ENCODE data around the gene MARVELD1.

MARVELD1 gene

DNA sequence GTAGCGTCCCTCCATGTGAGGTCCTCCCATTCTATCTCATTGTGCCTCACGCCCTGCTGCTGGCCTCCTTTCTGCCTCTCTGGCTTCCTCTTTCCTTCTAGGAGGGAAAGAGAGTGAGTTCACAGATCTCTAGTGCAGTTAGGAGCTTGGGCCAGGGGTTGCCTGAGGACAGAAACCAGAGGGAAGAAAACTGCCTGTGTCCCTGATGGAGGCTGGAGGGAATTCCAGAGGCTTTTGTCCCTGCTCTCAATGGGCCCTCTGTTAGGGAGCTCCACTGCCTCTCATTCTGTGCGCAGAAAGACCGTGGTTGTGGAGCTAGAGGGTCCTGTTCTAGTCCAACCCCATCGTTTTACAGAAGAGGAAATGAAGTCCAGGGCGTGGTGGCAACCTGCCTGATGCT is 4.6 kb downstream of the MARVELD1 start:
- no peak for TF ChIP-seq EZH2 (IDR thresholded peaks at IDR 0.05; ENCODE audit: borderline replicate concordance, low read length)
- TF ChIP-seq, protein P1, sequence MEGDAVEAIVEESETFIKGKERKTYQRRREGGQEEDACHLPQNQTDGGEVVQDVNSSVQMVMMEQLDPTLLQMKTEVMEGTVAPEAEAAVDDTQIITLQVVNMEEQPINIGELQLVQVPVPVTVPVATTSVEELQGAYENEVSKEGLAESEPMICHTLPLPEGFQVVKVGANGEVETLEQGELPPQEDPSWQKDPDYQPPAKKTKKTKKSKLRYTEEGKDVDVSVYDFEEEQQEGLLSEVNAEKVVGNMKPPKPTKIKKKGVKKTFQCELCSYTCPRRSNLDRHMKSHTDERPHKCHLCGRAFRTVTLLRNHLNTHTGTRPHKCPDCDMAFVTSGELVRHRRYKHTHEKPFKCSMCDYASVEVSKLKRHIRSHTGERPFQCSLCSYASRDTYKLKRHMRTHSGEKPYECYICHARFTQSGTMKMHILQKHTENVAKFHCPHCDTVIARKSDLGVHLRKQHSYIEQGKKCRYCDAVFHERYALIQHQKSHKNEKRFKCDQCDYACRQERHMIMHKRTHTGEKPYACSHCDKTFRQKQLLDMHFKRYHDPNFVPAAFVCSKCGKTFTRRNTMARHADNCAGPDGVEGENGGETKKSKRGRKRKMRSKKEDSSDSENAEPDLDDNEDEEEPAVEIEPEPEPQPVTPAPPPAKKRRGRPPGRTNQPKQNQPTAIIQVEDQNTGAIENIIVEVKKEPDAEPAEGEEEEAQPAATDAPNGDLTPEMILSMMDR (IDR thresholded peaks at IDR 0.05; ENCODE audit: low read length): no peak
- Histone ChIP-seq H4K20me1 (ENCODE audit: insufficient read depth, low read length) (no peaks in the 10 kb centered on the region), H3K27ac (ENCODE audit: low read depth, low read length, poor library complexity, severe bottlenecking) (no peak overlapping the region), H3K9me2 (ENCODE audit: low read depth, low read length) (no peaks in the 10 kb centered on the region), H3K4me1 (ENCODE audit: insufficient read depth, low read length, severe bottlenecking) (no peaks in the 10 kb centered on the region), H3K27me3 (ENCODE audit: insufficient read depth, low read length) (no peaks in the 10 kb centered on the region), H3K79me2 (ENCODE audit: insufficient read depth, low read length) (no peaks in the 10 kb centered on the region), H3F3A (ENCODE audit: insufficient read depth, low read length) (no peaks in the 10 kb centered on the region), H3K9ac (ENCODE audit: low read length) (no peak overlapping the region), H3K4me3 (ENCODE audit: low read depth, low read length, poor library complexity, severe bottlenecking) (no peak overlapping the region), H3K36me3 (ENCODE audit: insufficient read depth, low read length) (no peaks in the 10 kb centered on the region), H2AFZ (ENCODE audit: low read length) (no peak overlapping the region), H3K4me2 (ENCODE audit: low read length) (no peak overlapping the region), H3K9me3 (ENCODE audit: low read length) (no peaks in the 10 kb centered on the region)

DNA sequence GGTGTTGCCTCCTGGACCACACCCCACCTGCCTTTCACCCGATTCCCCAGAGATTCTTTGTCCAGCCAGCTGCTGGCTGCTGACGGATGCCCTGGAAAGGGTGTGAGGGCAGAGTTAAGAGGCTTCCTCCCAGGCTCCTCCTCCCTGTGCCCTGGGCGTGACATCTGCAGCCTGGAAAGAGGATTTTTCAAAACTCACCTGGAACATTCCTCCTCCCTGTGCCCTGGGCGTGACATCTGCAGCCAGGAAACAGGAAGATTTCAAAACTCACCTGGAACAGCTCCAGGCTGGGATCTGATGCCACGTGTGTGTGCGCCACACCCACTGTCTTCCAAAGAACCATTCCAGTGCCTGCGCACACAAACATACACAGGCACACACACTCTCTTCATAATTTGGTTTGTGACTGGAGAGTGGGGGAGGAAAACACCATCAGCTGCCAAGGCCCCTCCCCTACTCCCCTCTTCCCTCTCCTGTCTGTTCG is 5.2 kb downstream of the MARVELD1 start:
- Histone ChIP-seq H3K4me1 (ENCODE audit: insufficient read depth, low read length, severe bottlenecking) (no peaks in the 10 kb centered on the region), H3F3A (ENCODE audit: insufficient read depth, low read length) (no peaks in the 10 kb centered on the region), H3K9me3 (ENCODE audit: low read length) (no peaks in the 10 kb centered on the region), H3K27ac (ENCODE audit: low read depth, low read length, poor library complexity, severe bottlenecking) (no peak overlapping the region), H2AFZ (ENCODE audit: low read length) (no peak overlapping the region), H3K9me2 (ENCODE audit: low read depth, low read length) (no peaks in the 10 kb centered on the region), H3K27me3 (ENCODE audit: insufficient read depth, low read length) (no peaks in the 10 kb centered on the region), H3K4me2 (ENCODE audit: low read length) (no peak overlapping the region), H3K36me3 (ENCODE audit: insufficient read depth, low read length) (no peaks in the 10 kb centered on the region), H4K20me1 (ENCODE audit: insufficient read depth, low read length) (no peaks in the 10 kb centered on the region), H3K9ac (ENCODE audit: low read length) (no peak overlapping the region), H3K79me2 (ENCODE audit: insufficient read depth, low read length) (no peaks in the 10 kb centered on the region), H3K4me3 (ENCODE audit: low read depth, low read length, poor library complexity, severe bottlenecking) (no peak overlapping the region)
- TF ChIP-seq, protein P1 (IDR thresholded peaks at IDR 0.05; ENCODE audit: low read length): no peak
- no peak for TF ChIP-seq EZH2 (IDR thresholded peaks at IDR 0.05; ENCODE audit: borderline replicate concordance, low read length)

DNA sequence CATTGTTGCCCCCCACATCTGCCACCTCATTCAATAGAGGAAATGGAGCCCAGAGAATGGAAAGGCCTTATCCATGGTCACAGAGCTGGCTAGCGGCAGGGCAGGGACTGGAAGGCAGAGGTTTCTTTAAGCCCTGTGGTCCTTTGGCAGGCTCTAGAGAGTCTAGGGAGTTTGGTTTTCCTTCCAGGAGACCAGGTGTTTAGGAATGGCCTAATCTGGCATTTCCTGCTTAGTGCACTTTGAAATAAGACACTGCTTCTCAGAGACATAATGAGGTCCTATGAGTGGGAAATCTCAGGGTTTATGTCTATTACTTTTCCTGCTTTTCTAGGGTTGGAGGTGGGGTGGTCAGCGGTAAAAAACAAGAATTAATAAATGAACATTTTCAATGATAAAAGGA is 6.1 kb downstream of the MARVELD1 start:
- no peak overlapping the region for H2AFZ ChIP-seq (ENCODE audit: low read length)
- no peaks in the 10 kb centered on the region for H3K9me2 ChIP-seq (ENCODE audit: low read depth, low read length)
- H3K79me2 ChIP-seq (ENCODE audit: insufficient read depth, low read length): no peaks in the 10 kb centered on the region
- no peak overlapping the region for H3K27ac ChIP-seq (ENCODE audit: low read depth, low read length, poor library complexity, severe bottlenecking)
- no peak overlapping the region for H3K9ac ChIP-seq (ENCODE audit: low read length)
- H4K20me1 ChIP-seq (ENCODE audit: insufficient read depth, low read length): no peaks in the 10 kb centered on the region
- H3K36me3 ChIP-seq (ENCODE audit: insufficient read depth, low read length): no peaks in the 10 kb centered on the region
- TF ChIP-seq EZH2 (IDR thresholded peaks at IDR 0.05; ENCODE audit: borderline replicate concordance, low read length): no peak
- TF ChIP-seq, protein P1 (IDR thresholded peaks at IDR 0.05; ENCODE audit: low read length): no peak
- H3F3A ChIP-seq (ENCODE audit: insufficient read depth, low read length): no peaks in the 10 kb centered on the region
- H3K4me1 ChIP-seq (ENCODE audit: insufficient read depth, low read length, severe bottlenecking): no peaks in the 10 kb centered on the region
- H3K4me3 ChIP-seq (ENCODE audit: low read depth, low read length, poor library complexity, severe bottlenecking): no peak overlapping the region
- no peaks in the 10 kb centered on the region for H3K9me3 ChIP-seq (ENCODE audit: low read length)
- no peaks in the 10 kb centered on the region for H3K27me3 ChIP-seq (ENCODE audit: insufficient read depth, low read length)
- no peak overlapping the region for H3K4me2 ChIP-seq (ENCODE audit: low read length)
